Peyer's patch (tissue), 4 donors: ENCODE data around the gene SERPINB13. TPM values are rescaled to one million over a fixed set of nuclear protein-coding genes. Genes with fewer than 3 reads are reported as not detected.

ENCODE experiments used
- DNase-seq, 3 donors: peaks; one replicate each; pipeline ENCODE4 v3.0.0-alpha.2; 2017 to 2019
- H3K27ac ChIP-seq, 4 donors: fragments of 200-600 bp; sonication (generic); one replicate each; pipeline ENCODE4 v1.5.1; 2016 to 2019
- H3K27me3 ChIP-seq, 2 donors: fragments of 200-600 bp; sonication (generic); one replicate each; pipeline ENCODE4 v1.5.1; 2019
- H3K36me3 ChIP-seq, 3 donors: fragments of 200-600 bp; sonication (generic); one replicate each; pipeline ENCODE4 v1.5.1; 2016 to 2019
- H3K4me1 ChIP-seq, 4 donors: fragments of 200-600 bp; sonication (generic); one replicate each; pipeline ENCODE4 v1.5.1; 2016 to 2019
- H3K4me3 ChIP-seq, 4 donors: fragments of 200-600 bp; sonication (generic); 1 replicate in 3 of 4; 2 replicates in 1 of 4; pipeline ENCODE4 v1.5.1; 2016 to 2019; ENCODE audit warnings: mild to moderate bottlenecking in 1 of 4
- H3K9me3 ChIP-seq, 4 donors: fragments of 200-600 bp; sonication (generic); one replicate each; pipeline ENCODE4 v1.5.1; 2016 to 2019; ENCODE audit warnings: mild to moderate bottlenecking in 1 of 4
- POLR2A ChIP-seq, 2 donors: fragments of 450-650 bp; IDR thresholded peaks; one replicate each; pipeline ENCODE4 v1.5.1; 2017; ENCODE audit warnings: antibody characterized with exemption in 2 of 2, mild to moderate bottlenecking in 2 of 2, moderate library complexity in 2 of 2
- total RNA-seq, 4 donors: library from RNA; depleted of rRNA; stranded (reverse); fragments of >200 nt; gene quantifications; one replicate each; pipeline ENCODE4 v1.1.0, GENCODE V29; 2016
- TF ChIP-seq, protein P1 (sequence below), 6 experiments: fragments of 450-650 bp in 4 of 6; fragments of 200-600 bp in 2 of 6; sonication (generic) in 1 of 6; IDR thresholded peaks; one replicate each; pipeline ENCODE4 v1.5.1; 2017 to 2019; ENCODE audit warnings: antibody characterized with exemption in 6 of 6, mild to moderate bottlenecking in 3 of 6, moderate library complexity in 1 of 6

The SERPINB13 gene
- total RNA-seq, 4 donors from 2014 or later, result not detected

DNA sequence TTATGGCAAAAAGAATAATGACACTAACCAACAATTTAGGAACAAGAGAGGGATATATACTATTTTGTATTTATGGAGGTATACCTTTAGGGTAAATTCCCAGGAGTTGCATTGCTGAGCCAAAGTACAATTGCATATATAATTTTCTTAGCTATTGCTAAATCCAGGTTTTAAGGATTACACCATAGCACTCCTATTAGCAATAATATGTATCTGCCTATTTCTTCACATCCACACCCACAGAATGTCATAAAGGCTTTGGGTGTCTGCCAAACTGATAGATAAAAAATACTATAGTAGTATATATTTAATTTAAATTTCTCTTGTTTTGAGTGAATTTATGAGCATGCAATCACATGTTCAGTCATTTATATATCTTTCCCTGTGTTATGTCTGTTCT, 11.5 kb upstream of the SERPINB13 start:
- Histone ChIP-seq H3K36me3 (no peaks in the 10 kb centered on the region), H3K9me3 (no peaks in the 10 kb centered on the region), H3K4me3 (no peak overlapping the region), H3K4me1 (no peaks in the 10 kb centered on the region), H3K27me3 (no peaks in the 10 kb centered on the region), H3K27ac (no peak overlapping the region)
- TF ChIP-seq POLR2A (IDR thresholded peaks at IDR 0.05), result no peak
- TF ChIP-seq, protein P1, sequence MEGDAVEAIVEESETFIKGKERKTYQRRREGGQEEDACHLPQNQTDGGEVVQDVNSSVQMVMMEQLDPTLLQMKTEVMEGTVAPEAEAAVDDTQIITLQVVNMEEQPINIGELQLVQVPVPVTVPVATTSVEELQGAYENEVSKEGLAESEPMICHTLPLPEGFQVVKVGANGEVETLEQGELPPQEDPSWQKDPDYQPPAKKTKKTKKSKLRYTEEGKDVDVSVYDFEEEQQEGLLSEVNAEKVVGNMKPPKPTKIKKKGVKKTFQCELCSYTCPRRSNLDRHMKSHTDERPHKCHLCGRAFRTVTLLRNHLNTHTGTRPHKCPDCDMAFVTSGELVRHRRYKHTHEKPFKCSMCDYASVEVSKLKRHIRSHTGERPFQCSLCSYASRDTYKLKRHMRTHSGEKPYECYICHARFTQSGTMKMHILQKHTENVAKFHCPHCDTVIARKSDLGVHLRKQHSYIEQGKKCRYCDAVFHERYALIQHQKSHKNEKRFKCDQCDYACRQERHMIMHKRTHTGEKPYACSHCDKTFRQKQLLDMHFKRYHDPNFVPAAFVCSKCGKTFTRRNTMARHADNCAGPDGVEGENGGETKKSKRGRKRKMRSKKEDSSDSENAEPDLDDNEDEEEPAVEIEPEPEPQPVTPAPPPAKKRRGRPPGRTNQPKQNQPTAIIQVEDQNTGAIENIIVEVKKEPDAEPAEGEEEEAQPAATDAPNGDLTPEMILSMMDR (IDR thresholded peaks at IDR 0.05), result no peak
- DNase-seq, result no peak

DNA sequence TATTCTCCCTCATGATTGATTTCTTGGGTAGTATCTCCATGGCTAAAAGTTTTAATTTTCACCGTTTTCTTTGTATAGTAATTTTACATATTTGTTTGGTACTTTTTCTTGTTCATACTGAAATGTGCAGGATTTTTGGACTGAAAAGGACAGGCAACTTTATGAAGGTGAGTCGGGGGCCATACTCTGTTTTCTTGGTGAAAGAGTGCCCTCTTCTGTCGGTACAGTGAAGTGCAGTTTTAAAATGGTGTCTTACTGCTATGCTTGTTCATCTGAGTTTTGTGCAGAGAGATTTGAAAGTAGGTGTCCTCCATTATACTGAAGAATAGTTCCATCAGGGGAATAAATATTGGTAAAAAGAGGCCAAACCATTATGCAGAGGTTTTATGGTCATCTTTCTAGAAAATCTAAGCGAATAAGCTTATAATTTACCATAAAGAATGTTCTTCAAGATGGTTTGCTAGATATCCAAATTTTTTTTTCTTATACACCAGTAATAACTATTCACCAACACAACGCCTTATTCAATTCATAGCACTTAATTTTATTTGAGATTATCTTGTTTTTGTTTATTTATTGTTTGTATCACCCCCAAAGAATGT, 8.7 kb upstream of the SERPINB13 start:
- Histone ChIP-seq H3K4me1 (no peaks in the 10 kb centered on the region), H3K27me3 (no peaks in the 10 kb centered on the region), H3K27ac (no peak overlapping the region), H3K36me3 (no peaks in the 10 kb centered on the region), H3K9me3 (no peaks in the 10 kb centered on the region), H3K4me3 (no peak overlapping the region)
- DNase-seq, result no peak
- no peak for TF ChIP-seq POLR2A (IDR thresholded peaks at IDR 0.05)
- TF ChIP-seq, protein P1 (IDR thresholded peaks at IDR 0.05), result peak in 5 of 6 experiments; percentile 29 to 63 (median 60)

DNA sequence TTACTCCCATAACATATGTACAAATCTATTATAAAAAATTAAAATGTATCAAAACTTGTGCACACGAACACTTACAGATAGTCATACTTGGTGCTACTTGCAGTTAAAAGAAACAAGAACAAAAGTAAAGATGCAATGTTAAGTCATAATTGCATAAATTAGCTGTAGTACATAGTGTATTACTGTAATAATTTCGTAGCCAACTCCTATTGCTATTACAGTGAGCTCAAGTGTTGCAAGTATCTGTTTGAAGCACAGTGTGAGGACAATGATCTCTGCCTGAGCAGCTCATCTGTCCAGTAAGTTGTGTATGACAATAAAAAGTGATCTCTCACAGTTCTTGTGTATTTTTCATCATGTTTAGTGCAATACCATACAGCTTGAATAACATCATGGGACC, 7.5 kb upstream of the SERPINB13 start:
- Histone ChIP-seq H3K27me3 (no peaks in the 10 kb centered on the region), H3K4me1 (no peaks in the 10 kb centered on the region), H3K9me3 (no peaks in the 10 kb centered on the region), H3K27ac (no peak overlapping the region), H3K36me3 (no peaks in the 10 kb centered on the region), H3K4me3 (no peak overlapping the region)
- DNase-seq, result no peak
- TF ChIP-seq, protein P1 (IDR thresholded peaks at IDR 0.05), result no peak
- no peak for TF ChIP-seq POLR2A (IDR thresholded peaks at IDR 0.05)

DNA sequence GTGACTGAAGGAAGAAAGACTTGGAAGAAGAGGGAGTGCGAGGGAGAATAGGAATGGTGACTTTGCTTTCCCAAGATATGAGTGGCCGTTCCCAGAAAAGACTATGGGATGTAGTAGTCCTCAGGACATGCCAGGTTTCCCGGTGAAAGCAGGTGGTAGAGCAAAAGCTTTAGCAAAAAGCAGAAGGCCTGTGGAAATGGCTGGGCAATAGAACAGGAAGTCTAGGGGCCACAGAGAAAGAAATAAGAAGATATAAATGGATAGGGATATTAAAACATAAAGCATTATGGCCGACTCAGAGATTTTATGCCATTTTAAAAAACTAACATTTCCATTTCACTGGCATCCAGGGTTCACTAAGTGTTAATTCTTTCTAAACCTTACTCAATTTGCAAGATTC, 1.2 kb upstream of the SERPINB13 start:
- no peak for DNase-seq
- H3K27me3 ChIP-seq, result no peaks in the 10 kb centered on the region
- no peak overlapping the region for H3K4me3 ChIP-seq
- no peaks in the 10 kb centered on the region for H3K9me3 ChIP-seq
- no peak for TF ChIP-seq POLR2A (IDR thresholded peaks at IDR 0.05)
- TF ChIP-seq, protein P1 (IDR thresholded peaks at IDR 0.05), result no peak
- H3K4me1 ChIP-seq, result no peaks in the 10 kb centered on the region
- H3K36me3 ChIP-seq, result no peaks in the 10 kb centered on the region
- no peak overlapping the region for H3K27ac ChIP-seq

DNA sequence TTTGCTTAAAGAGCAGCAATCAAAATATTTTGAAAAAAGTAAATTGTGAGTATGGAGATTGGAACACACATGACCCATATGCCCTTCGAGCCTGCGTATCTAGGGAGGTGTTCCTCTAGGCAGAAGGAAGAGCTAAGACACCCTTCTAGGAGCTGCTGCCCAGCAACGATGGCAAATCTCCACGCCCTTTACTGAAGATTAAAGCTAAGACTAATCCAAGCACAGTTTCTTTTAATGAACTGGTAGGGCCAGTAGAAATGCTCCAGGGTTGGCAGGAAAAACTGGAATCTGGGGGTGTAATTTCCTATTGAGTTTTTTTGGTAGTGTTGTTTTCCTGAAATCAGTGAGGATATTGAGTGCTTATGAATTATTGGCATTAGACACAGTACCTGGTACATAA, 712 bp upstream of the SERPINB13 start:
- DNase-seq, result no peak
- no peaks in the 10 kb centered on the region for H3K27me3 ChIP-seq
- TF ChIP-seq, protein P1 (IDR thresholded peaks at IDR 0.05), result no peak
- no peak for TF ChIP-seq POLR2A (IDR thresholded peaks at IDR 0.05)

DNA sequence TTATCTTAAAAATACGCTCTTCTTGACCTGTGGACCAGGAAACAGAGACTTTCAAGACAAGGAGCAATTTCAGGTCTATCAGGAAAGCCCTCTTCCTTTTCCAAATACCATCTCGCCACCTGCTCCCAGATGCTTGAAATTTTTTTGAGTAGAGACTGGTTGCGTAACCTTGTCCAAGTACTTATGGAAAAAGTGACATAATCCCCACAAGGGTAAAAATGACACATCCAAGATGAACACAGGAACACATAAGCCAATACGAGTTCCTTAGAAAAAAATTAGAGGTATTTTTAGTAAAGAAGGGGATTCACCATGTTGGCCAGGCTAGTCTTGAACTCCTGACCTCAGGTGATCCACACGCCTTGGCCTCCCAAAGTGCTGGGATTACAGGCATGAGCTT, 1.8 kb downstream of the SERPINB13 start:
- DNase-seq, result no peak
- no peak for TF ChIP-seq POLR2A (IDR thresholded peaks at IDR 0.05)
- TF ChIP-seq, protein P1 (IDR thresholded peaks at IDR 0.05), result no peak
- Histone ChIP-seq H3K27me3 (no peaks in the 10 kb centered on the region), H3K36me3 (no peaks in the 10 kb centered on the region), H3K27ac (no peak overlapping the region), H3K4me3 (no peak overlapping the region), H3K4me1 (no peaks in the 10 kb centered on the region), H3K9me3 (no peaks in the 10 kb centered on the region)

More for the DNA sequence above, 712 bp upstream of the SERPINB13 start:
- H3K9me3 ChIP-seq, result no peaks in the 10 kb centered on the region
- H3K4me3 ChIP-seq, result no peak overlapping the region
- no peaks in the 10 kb centered on the region for H3K4me1 ChIP-seq
- no peaks in the 10 kb centered on the region for H3K36me3 ChIP-seq
- no peak overlapping the region for H3K27ac ChIP-seq
